Breast epithelium (tissue), 4 donors: ENCODE measurements around the gene ZNF548. TPM values are rescaled to one million over a fixed set of nuclear protein-coding genes. Genes with fewer than 3 reads are reported as not detected.
A peak's percentile ranks its signal among the peaks of the same experiment; 100 is the strongest.

ENCODE experiments used
- DNase-seq, 2 donors: peaks; one replicate each; pipeline ENCODE4 v3.0.0-alpha.2; 2019; ENCODE audit warnings: low spot score in 2 of 2
- H3K27ac ChIP-seq, 2 donors: fragments of 200-600 bp; sonication (generic) in 1 of 2; one replicate each; pipeline ENCODE4 v1.5.1; 2016 to 2019; ENCODE audit warnings: mild to moderate bottlenecking in 1 of 2
- H3K27me3 ChIP-seq, 2 donors: fragments of 200-600 bp; sonication (generic) in 1 of 2; one replicate each; pipeline versions ENCODE4 v1.5.1 to v1.6.0; 2017 to 2019; ENCODE audit warnings: control low read depth in 1 of 2, mild to moderate bottlenecking in 1 of 2
- H3K36me3 ChIP-seq: fragments of 200-600 bp; one replicate; pipeline ENCODE4 v1.5.1; 2019
- H3K4me1 ChIP-seq, 2 donors: fragments of 200-600 bp; sonication (generic); one replicate each; pipeline ENCODE4 v1.5.1; 2016 to 2019; ENCODE audit warnings: control low read depth in 1 of 2
- H3K4me3 ChIP-seq, 3 donors: fragments of 200-600 bp; sonication (generic); 1 replicate in 2 of 3; 2 replicates in 1 of 3; pipeline ENCODE4 v1.5.1; 2016 to 2019; ENCODE audit warnings: mild to moderate bottlenecking in 3 of 3, moderate library complexity in 2 of 3
- H3K9me3 ChIP-seq, 2 donors: fragments of 200-600 bp; sonication (generic) in 1 of 2; one replicate each; pipeline ENCODE4 v1.5.1; 2016 to 2019; ENCODE audit warnings: control low read depth in 1 of 2
- CTCF ChIP-seq, 3 donors: fragments of 450-650 bp; IDR thresholded peaks; one replicate each; pipeline ENCODE4 v1.5.1; 2016 to 2017; ENCODE audit warnings: antibody characterized with exemption in 3 of 3, mild to moderate bottlenecking in 3 of 3, moderate library complexity in 3 of 3
- POLR2A ChIP-seq: fragments of 450-650 bp; IDR thresholded peaks from one replicate; pipeline ENCODE4 v1.6.1; 2016; ENCODE audit warnings: antibody characterized with exemption, mild to moderate bottlenecking, moderate library complexity
- POLR2AphosphoS5 ChIP-seq, 3 donors: sonication (generic); formaldehyde crosslinking; IDR thresholded peaks; one replicate each; pipeline ENCODE4 v1.6.1; 2017; ENCODE audit warnings: antibody characterized with exemption in 3 of 3
- intact Hi-C: fragments of 100-400 bp; cut with DNase I; formaldehyde crosslinking; loops from one replicate; pipeline ENCODE4 v1.15.1; 2023; ENCODE audit warnings: low total_unique reads
- total RNA-seq, 3 donors: library from RNA; depleted of rRNA; stranded (reverse); fragments of >200 nt; gene quantifications; one replicate each; pipeline ENCODE4 v1.1.0, GENCODE V29; 2016

The ZNF548 gene
- total RNA-seq, 3 donors from 2014 or later: 23.6 to 34.5 (median 31.8) TPM

DNA sequence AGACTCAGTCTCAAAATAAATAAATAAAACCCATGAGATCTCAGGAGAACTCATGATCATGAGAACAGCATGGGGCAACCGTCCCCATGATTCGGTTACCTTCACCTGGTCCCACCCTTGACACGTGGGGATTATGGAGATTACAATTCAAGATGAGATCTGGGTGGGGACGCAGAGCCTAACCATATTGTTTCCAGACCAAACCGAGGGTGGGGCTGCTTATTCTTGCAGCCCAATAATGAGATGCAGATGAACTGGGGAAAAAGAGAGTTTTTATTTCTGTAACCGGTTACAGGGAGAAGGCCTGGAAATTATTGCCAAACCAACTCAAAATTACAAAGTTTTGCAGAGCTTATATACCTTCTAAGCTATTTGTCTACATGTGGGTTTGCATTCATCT, 13.5 kb upstream of the ZNF548 start:
- peaks cover 46 to 55% of the 10 kb centered on the region in 2 donors for H3K9me3 ChIP-seq

DNA sequence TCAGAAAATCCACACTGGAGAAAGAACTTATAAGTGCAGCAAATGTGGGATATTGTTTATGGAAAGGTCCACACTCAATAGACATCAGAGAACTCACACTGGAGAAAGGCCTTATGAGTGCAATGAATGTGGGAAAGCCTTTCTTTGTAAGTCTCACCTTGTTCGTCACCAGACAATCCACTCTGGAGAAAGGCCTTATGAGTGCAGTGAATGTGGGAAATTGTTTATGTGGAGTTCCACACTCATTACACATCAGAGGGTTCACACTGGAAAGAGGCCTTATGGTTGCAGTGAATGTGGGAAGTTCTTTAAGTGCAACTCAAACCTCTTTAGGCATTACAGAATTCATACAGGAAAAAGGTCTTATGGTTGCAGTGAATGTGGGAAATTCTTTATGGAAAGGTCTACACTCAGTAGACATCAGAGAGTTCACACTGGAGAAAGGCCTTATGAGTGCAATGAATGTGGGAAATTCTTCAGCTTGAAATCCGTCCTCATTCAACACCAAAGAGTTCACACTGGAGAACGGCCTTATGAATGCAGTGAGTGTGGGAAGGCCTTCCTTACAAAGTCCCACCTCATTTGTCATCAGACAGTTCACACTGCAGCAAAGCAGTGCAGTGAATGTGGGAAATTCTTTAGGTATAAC, 12.0 kb upstream of the ZNF548 start:
- H3K4me3 ChIP-seq: no peak overlapping the region

More for the DNA sequence above, 13.5 kb upstream of the ZNF548 start:
- DNase-seq: no peak
- no peak overlapping the region for H3K27ac ChIP-seq
- TF ChIP-seq CTCF (IDR thresholded peaks at IDR 0.05) (no peak), POLR2A (no peak), POLR2AphosphoS5 (IDR thresholded peaks at IDR 0.05) (no peak)
- H3K4me3 ChIP-seq: no peak overlapping the region
- H3K27me3 ChIP-seq: no peaks in the 10 kb centered on the region
- peaks cover 7% of the 10 kb centered on the region for H3K36me3 ChIP-seq
- intact Hi-C loops: no loop called here
- H3K4me1 ChIP-seq: no peaks in the 10 kb centered on the region

GRCh38 chr19:57380923-57381322, 8.7 kb upstream of the ZNF548 start:
- DNase-seq: no peak

More for the DNA sequence above, 12.0 kb upstream of the ZNF548 start:
- H3K9me3 ChIP-seq: peaks cover 46 to 55% of the 10 kb centered on the region in 2 donors
- no peak overlapping the region for H3K27ac ChIP-seq
- DNase-seq: no peak
- peaks cover 7% of the 10 kb centered on the region for H3K36me3 ChIP-seq
- no peaks in the 10 kb centered on the region for H3K27me3 ChIP-seq
- TF ChIP-seq POLR2A (no peak), POLR2AphosphoS5 (IDR thresholded peaks at IDR 0.05) (no peak), CTCF (IDR thresholded peaks at IDR 0.05) (no peak)
- intact Hi-C loops: no loop called here
- H3K4me1 ChIP-seq: no peaks in the 10 kb centered on the region

GRCh38 chr19:57382806-57383488, 6.7 kb upstream of the ZNF548 start:
- DNase-seq: no peak
- no peak overlapping the region for H3K27ac ChIP-seq
- no peaks in the 10 kb centered on the region for H3K36me3 ChIP-seq
- no peaks in the 10 kb centered on the region for H3K27me3 ChIP-seq
- intact Hi-C loops: no loop called here
- peaks cover 20% of the 10 kb centered on the region in 2 donors for H3K9me3 ChIP-seq
- no peaks in the 10 kb centered on the region for H3K4me1 ChIP-seq
- no peak overlapping the region for H3K4me3 ChIP-seq
- TF ChIP-seq CTCF (IDR thresholded peaks at IDR 0.05) (no peak), POLR2AphosphoS5 (IDR thresholded peaks at IDR 0.05) (no peak), POLR2A (no peak)

More at GRCh38 chr19:57380923-57381322, 8.7 kb upstream of the ZNF548 start:
- no peaks in the 10 kb centered on the region for H3K4me1 ChIP-seq
- no peak overlapping the region for H3K27ac ChIP-seq
- H3K36me3 ChIP-seq: peaks cover 7% of the 10 kb centered on the region
- no peak for TF ChIP-seq POLR2A
- no peak for TF ChIP-seq POLR2AphosphoS5 (IDR thresholded peaks at IDR 0.05)
- no peak for TF ChIP-seq CTCF (IDR thresholded peaks at IDR 0.05)
- intact Hi-C loops: no loop called here
- no peak overlapping the region for H3K4me3 ChIP-seq
- H3K9me3 ChIP-seq: peaks cover 38 to 39% of the 10 kb centered on the region in 2 donors
- H3K27me3 ChIP-seq: no peaks in the 10 kb centered on the region

- DNase-seq: no peak
- Histone ChIP-seq H3K36me3 (no peaks in the 10 kb centered on the region), H3K27ac (peak overlapping the region; percentile 92 to 96), H3K27me3 (no peaks in the 10 kb centered on the region), H3K4me1 (no peaks in the 10 kb centered on the region), H3K4me3 (peak overlapping the region; percentile 68 to 83 (median 70)), H3K9me3 (peaks cover 0 to 14% of the 10 kb centered on the region in 2 donors)
- TF ChIP-seq CTCF (IDR thresholded peaks at IDR 0.05) (no peak), POLR2A (no peak), POLR2AphosphoS5 (IDR thresholded peaks at IDR 0.05) (no peak)
- intact Hi-C loops: no loop called here
Observed at GRCh38 chr19:57389194-57389729, 392 bp upstream of the ZNF548 start.
